GM18868 (cell line): ENCODE data around the gene KRTAP2-2.
"Not testable (repeated sequence)": the region's sequence is repeated elsewhere in the genome, so short reads cannot be mapped to it uniquely, and the experiment has no call there.

Experiments
- ATAC-seq: cut with Tn5 transposase; IDR thresholded peaks from one replicate; pipeline ENCODE4 v1.9.1; 2021; ENCODE audit warnings: mild to moderate bottlenecking, moderate library complexity; ENCODE audit not compliant: unreplicated experiment

KRTAP2-2 gene

DNA sequence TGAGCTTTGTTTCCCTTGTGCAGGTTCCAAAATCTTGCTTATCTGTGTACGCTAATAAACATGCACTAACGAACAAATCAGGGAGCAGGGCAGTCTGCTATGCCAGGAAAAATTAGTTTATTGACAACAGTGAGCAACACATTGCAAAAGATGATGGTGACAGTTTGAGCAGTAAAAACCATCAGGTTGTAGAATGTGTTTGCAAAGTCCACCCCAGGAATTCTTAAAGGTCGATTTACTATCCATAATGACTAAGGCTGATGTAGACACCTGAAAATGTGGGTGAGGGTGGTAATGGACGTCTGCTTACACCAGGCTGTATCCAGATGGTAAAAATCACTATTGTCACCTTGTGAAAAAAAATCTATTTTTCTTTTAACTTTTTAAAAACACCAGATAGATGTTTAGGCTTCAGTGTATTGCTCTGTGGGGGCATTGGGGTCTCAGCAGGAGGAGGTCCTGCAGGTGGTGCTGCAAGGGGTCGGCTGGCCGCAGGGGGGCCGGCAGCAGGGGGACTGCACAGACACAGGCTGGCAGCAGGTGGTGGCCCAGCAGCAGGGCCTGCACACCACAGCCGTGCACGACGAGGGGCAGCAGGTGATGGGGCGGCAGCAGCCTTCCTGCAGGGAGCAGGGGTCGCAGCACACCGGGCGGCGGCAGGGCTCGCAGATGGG lies 10.1 kb upstream of the KRTAP2-2 start:
- ATAC-seq = not testable (repeated sequence)

DNA sequence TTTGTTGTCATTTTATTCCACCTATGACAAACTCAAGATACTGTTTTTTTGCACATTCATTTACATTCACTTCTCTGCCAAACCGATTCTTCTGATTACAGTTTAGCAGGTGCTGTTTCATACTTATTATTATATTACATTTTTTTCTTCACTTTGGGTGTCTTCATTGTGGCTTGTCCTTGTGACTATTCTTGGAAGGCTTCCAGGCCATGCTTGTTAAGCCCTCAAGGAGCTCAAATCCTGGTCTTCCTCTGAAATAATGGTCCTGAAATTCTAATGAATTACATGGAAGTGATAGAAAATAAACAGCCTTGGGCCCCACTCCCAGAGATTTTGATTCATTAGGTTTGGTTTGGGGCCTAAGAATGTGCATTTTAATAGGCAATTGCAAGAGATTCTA lies 9.3 kb upstream of the KRTAP2-2 start:
- ATAC-seq = no peak

DNA sequence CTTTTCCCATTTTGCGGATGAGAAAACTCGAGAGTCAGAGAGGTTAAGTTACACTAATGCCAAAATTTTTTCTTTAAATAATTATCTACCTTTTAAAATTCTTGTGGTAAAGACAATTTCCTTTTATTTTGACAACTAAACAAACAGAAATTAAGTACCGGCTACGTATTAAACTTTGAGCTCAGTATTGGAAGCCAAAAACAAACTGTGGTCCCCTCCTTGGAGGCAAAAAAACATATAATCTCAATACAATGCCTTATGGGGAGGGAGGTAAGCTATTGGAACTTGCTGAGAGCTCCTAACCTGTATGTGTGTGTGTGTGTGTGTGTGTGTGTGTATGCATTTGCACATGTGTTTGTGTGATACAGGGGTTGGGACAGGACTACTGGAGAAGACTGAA lies 8.4 kb upstream of the KRTAP2-2 start:
- no peak for ATAC-seq

DNA sequence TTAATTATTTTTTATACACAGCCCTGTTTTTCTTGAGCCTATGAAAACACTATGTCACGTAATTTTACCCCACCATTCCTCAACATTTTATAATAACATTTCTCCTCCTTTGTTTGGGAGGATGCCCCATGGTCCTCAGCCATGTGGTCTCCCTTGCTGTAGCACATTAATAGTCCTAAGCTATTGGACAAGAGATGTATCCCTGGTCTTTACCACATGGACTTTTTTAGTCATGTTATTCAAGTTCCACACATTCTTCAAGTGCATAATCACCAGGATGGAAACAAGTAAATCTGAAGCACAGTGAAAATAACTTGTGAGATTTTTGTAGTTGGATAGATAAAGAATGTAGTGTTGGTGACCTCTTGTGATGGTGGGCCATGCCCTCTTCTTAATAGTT lies 6.9 kb upstream of the KRTAP2-2 start:
- ATAC-seq = no peak

DNA sequence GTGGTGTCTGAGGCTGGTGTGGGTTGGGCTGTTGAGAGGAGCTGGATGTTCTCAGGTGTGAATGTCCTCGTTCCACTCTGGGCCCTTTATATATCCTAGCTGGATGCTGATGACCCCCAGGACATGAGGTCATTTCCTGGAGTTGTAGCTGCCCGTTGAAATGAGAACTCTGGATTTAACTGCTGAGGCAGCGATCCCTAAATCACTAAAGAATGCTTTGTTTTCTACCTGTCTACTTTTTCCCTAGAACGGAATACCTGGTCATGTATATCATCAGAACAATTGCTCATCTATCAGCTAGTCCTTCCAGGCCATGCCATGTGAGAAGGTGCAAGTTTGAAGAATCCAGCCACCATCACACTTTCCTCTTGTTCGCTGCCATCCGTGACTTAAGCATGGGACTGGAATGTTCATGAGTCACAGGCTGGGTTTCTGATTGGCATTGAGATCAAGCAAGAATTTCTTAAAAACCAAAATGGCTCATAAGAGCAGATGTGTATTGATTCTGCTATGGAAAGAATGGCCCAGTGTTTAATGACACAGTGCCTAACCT lies 5.1 kb upstream of the KRTAP2-2 start, which contains the start of gene KRTAP2-3:
Gene KRTAP2-3, minus strand, starts transcription at position 63 of the 553 bp plus-strand sequence. CDS start 64 bp downstream, outside the sequence.
- ATAC-seq = no peak

DNA sequence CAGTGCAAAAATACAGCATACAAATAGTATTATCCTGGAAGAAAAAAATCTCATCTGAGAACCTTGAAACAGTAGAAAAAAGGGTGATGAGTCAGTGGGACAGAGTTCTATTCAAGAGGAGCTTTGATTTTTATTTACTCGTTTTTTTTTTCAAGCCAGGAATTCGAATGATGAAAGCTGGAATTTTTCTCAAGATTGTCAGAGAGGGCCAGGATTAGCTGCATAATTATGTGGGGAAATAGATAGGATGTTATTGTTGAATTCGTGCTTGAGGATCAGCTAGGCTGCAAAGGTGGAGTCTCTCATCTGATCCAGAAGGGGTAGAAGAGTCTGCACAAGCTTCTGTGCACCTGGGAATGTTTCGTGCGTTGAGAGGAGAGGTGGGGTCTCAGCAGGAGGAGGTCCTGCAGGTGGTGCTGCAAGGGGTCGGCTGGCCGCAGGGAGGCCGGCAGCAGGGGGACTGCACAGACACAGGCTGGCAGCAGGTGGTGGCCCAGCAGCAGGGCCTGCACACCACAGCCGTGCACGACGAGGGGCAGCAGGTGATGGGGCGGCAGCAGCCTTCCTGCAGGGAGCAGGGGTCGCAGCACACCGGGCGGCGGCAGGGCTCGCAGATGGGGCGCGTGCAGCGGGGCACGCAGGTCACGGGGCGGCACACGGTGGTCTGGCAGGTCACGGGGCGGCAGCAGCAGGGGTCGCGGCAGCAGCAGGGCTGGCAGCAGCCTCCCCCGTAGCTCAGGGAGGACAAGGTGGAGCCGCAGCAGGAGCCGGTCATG lies 4.4 kb upstream of the KRTAP2-2 start:
- not testable (repeated sequence) for ATAC-seq

DNA sequence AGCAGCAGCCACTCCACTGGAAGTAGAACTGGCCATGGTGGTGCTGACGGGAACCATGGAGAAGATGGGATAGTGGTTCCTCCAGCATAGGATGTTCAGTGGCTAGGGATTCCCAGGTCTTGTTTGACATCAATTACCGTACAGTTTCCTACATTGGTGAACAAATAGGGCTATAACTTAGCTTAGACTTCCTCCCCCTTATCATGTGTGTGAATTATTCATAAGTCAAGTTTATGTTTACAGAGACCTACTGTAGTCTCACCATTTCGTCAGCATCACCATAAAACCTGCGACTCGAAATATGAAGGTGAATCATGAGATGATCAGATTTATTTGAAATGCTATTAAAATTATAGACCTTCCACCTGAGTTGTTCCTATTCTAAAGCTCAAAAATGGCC lies 3.7 kb upstream of the KRTAP2-2 start:
- no peak for ATAC-seq

DNA sequence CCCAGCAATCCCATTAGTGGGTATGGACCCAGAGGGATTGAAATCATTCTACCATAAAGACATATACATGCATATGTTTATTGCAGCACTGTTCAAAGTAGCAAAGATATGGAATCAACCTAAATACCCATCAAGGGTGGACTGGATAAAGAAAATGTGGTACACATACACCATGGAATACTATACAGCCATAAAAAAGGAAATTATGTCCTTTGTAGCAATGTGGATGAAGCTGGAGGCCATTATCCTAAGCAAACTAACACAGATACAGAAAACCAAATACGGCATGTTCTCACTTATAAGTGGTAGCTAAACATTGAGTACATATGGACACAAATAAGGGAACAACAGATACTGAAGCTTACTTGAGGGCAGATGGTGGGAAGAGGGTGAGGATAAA lies 2.5 kb upstream of the KRTAP2-2 start:
- no peak for ATAC-seq

DNA sequence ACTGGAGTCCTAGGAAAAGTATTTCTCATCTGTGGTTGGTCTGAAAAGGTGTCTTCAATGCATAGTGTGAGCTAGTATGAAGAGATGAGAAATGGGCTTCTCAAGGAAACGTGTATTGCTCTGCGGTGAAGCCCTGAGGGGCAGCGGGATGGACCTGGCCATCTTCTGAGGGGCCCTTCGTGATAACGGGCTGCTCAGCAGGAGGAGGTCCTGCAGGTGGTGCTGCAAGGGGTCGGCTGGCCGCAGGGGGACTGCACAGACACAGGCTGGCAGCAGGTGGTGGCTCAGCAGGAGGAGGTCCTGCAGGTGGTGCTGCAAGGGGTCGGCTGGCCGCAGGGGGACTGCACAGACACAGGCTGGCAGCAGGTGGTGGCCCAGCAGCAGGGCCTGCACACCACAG lies 474 bp downstream of the KRTAP2-2 start:
- not testable (repeated sequence) for ATAC-seq

DNA sequence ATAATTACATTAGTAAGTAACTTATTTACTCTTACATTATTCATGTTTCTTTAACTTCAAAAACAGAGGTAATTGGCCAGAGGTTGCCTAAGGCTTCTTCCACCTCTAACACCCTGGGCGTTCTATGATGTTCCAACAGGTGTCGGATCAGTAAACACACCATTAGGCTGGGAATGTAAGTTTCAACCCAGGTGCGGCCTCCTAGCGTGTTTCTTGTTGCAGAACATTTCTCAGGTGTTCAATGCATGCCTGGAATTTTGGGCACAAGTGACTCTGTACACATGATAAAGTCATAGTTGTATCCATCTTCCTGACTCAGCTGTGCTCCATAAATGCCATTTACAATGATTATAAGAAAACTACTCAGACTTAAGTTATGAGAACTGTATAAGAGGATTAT lies 1.0 kb downstream of the KRTAP2-2 start:
- ATAC-seq = no peak

DNA sequence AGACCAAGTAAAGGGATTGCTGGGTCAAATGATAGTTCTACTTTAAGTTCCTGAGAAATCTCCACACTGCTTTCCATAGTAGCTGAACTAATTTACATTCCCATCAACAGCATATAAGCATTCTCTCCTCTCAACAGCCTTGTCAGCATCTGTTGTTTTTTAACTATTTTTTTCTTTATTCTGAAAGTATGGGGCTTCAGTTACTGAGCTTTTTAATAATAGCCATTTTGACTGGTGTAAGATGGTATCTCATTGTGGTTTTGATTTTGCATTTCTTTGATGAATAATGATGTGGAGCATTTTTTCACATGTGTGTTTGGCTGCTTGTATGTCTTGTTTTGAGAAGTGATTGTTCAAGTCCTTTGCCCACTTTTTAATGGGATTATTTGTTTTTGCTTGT lies 2.5 kb downstream of the KRTAP2-2 start:
- ATAC-seq = no peak

DNA sequence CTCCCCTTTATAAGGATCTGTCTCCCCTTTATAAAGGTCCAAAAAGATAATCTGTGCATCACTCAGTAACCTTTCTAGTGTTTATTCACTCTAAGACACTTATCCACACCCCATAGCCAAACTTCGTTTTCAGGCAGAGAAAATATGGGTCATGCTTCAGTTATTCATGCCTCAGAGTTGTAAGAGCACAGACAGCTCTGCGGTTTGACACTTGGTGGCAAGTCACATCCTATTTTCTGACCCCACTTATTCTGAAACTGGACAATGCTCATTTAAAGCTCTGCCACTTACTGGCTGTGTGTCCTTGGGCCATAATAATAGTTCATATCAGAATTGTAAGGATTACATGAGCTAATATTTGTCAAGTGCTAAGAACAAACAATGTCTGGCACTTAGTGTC lies 5.9 kb downstream of the KRTAP2-2 start:
- no peak for ATAC-seq

DNA sequence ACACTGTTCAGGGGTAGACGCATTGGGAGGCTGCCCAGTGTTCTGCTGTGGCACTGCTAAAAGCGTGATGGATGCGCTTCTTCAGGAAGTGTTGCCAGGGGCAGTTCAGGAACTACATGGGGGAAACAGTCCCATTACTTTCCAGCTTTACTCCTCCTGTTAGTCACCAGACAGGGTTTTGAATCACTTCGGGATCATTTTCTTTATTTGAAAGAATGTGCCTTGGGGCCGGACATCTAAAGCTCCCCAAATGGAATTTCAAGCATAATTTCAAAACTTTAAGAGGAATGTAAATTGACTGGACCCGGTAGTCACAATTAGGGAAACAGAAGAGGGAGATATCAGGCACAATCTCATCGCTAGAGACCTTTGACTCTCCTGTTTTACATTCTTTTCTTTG lies 6.6 kb downstream of the KRTAP2-2 start:
- no peak for ATAC-seq

DNA sequence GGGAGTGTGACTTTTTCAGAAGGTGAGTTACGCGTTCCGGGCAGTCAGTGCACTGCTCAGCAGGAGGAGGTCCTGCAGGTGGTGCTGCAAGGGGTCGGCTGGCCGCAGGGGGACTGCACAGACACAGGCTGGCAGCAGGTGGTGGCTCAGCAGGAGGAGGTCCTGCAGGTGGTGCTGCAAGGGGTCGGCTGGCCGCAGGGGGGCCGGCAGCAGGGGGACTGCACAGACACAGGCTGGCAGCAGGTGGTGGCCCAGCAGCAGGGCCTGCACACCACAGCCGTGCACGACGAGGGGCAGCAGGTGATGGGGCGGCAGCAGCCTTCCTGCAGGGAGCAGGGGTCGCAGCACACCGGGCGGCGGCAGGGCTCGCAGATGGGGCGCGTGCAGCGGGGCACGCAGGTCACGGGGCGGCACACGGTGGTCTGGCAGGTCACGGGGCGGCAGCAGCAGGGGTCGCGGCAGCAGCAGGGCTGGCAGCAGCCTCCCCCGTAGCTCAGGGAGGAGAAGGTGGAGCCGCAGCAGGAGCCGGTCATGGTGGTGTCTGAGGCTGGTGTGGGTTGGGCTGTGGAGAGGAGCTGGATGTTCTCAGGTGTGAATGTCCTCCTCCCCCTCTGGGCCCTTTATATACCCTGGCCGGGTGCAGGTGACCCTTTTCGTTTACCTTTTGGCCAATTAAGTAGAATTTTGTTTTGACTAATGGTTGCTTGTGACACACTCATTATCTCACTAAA lies 8.1 kb downstream of the KRTAP2-2 start, which contains the start of gene KRTAP2-1:
Gene KRTAP2-1, minus strand, starts transcription at position 582 of the 731 bp plus-strand sequence. Its CDS starts 49 bp downstream, at position 533.
- not testable (repeated sequence) for ATAC-seq

DNA sequence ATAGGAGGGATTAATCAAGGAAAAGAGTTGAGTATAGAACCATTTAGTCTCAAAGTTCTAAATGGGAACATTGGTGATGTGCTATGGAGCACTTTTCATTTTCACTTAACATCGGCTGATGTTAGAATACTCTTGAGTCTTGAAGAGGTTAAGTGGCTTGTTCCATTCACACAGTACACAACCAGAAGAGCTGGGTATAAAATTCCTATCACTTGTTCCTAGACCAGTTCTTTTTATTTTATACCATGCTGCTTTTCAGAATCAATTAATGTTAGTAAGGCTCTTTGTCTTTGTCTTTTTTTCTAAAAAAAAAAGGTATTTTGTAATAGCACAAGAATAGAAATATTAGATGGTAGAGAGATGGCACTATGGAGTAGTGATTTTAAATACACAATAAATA lies 12.1 kb downstream of the KRTAP2-2 start:
- no peak for ATAC-seq

DNA sequence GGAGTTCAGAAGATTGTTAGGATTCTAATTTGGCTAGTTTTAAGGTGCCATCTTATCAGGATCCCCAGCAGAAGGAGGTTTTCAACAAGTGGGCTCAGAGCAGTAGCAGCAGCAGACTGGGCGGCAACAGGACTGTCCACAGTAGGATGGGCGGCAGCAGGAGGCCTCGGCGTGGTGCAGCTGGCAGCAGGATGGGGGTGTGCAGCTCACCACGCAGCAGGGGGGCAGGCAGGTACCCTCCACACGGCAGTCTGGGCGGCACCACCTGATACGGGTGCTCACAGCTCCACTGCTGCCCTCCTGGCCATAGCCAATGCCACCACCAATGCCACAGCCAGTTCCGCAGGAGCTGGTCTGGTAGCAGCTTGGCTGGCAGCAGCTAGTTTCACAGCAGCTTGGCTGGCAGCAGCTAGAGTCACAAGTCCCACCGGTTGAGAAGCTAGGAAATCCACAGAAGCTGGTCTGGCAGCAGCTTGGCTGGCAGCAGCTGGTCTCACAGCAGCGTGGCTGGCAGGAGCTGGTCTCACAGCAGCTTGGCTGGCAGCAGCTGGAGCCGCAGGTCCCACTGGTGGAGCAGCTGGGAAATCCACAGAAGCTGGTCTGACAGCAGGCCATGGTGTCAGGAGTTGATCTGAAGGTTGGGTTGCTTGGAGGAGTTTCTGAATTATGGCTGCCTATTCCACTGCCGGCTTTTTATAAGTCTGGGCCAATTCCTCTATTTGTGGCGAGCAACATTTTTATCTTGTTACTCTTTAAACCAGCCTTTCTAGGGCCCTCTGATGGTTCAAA lies 14.1 kb downstream of the KRTAP2-2 start, which contains the start of gene KRTAP1-1:
Gene KRTAP1-1, minus strand, starts transcription at position 668 of the 789 bp plus-strand sequence. Its CDS starts 53 bp downstream, at position 615.
- not testable (repeated sequence) for ATAC-seq

DNA sequence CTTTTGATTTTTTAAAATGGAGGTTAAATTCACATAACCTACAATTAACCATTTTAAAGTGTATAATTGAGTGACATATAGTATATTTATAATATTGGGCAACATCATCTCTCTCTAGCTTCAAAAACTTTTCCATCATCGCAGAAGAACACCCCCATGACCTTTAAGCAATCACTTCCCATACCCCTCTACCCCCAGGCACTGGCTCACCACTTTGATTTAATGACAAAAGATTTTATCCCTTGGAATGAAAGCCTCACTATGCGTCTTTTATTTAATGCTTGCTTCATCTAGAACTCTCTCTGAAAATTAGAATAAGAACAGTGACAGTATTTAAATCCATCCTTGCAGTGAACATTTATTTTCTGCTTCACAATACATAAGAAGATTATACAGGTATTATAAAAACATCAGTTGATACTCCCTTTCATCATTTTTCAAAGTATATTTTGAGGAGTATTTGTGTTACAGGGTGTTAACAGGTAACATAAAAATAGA lies 17.1 kb downstream of the KRTAP2-2 start:
- no peak for ATAC-seq

DNA sequence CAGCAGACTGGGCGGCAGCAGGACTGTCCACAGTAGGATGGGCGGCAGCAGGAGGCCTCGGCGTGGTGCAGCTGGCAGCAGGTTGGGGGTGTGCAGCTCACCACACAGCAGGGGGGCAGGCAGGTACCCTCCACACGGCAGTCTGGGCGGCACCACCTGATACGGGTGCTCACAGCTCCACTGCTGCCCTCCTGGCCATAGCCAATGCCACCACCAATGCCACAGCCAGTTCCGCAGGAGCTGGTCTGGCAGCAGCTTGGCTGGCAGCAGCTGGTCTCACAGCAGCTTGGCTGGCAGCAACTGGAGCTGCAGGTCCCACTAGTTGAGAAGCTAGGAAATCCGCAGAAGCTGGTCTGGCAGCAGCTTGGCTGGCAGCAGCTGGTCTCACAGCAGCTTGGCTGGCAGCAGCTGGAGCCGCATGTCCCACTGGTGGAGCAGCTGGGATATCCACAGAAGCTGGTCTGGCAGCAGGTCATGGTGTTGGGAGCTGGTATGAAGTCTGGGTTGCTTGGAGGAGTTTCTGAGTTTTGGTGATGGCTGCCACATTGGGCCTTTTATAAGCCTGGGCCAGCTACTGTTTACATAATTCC lies 20.6 kb downstream of the KRTAP2-2 start, which contains the start of gene KRTAP1-3:
Gene KRTAP1-3, minus strand, starts transcription at position 529 of the 590 bp plus-strand sequence. Its CDS starts 53 bp downstream, at position 476.
- ATAC-seq = not testable (repeated sequence)

DNA sequence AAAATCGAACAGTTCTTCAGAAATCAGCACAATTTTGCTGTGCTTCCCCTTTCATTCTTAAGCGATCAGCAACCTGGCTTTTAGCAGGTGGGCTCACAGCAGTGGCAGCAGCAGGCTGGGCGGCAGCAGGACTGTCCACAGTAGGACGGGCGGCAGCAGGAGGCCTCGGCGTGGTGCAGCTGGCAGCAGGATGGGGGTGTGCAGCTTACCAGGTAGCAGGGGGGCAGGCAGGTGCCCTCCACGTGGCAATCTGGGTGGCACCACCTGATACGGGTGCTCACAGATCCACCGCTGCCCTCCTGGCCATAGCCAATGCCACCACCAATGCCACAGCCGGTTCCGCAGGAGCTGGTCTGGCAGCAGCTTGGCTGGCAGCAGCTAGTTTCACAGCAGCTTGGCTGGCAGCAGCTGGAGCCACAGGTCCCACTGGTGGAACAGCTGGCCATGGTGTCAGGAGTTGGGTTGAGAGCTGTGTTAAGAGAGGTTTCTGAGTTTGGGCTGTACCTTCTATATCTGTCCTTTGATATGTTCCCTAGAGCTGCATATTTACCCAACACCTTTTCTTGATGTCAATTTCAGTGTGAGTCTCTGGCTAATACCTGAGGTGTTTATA lies 25.3 kb downstream of the KRTAP2-2 start, which contains the start of gene KRTAP1-4:
Gene KRTAP1-4, minus strand, starts transcription at position 563 of the 613 bp plus-strand sequence. Its CDS starts 117 bp downstream, at position 446.
- no peak for ATAC-seq
